GM19463 (cell line): ENCODE results near the gene XDH.

Source experiments
- ATAC-seq: cut with Tn5 transposase; IDR thresholded peaks from one replicate; pipeline ENCODE4 v1.9.1; 2021; ENCODE audit warnings: mild to moderate bottlenecking, moderate library complexity; ENCODE audit not compliant: unreplicated experiment

The XDH gene

DNA sequence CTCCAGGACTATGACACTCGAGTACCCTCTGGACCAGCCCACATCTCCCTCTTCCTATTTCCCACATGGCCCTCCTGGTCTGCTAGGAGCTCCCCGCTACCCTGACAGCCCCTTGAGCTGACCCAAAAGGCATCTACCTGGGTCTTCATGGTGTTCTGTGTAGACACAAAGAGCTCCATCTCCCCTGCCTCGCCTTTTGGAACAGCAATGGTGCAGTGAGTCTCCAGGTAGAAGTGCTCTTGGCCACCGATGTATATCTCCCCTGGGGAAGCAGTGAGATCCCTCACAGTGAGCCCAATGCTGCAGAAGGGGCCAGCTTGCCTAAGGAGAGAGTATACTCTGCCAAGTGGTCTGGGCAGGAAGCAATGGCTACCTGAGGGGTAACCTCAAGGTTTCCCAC is 47.8 kb downstream of the XDH start:
- no peak for ATAC-seq

DNA sequence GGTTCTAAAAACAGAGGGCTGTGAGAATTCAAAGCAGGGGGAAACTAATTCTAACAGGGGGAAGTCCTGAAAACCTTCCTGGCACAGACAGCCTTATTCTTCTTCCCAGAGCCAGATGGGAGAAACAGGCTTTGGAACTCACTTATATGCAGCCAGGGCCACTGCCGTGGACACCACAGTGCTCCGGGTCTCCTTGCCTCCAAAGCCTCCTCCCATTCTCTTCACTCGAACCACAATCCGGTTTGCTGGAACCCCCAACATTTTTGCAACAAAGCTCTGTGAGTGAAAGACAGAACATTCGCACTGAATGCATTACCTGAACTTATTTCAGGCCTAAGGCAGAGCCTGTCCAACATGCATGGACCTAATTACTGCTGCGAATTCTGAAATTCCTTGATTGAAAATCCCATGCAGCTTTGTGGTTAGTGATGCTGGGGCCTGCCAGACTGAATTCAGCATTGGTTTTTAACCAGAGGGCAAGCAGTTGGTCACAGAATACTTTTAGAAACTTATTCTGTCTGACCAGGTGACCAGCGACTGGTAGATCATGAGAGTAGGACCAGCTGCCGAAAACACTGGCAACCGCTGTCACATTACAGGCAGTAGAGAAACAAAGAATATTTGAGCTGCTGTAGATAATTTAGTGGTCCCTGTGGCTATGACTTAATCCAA is 48.6 kb downstream of the XDH start:
- ATAC-seq = no peak

DNA sequence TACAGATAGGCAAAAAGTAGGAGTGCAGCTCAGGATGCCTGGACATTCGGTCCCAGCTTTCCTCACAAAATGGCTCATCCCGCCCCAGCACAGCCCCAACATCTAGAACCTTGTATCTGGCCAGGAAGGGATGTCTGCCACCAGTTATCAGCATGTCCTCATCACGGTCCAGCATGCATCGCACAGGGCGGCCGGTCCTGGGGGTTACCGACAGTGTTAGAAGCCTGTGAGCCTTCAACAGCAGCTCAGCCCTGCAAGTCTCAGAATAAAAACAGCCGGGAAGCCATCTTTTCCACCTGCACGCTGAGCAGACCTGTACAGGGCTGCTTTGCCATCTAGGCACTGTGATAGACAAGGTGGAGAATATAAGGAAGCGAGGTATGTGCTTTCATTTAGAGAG is 49.2 kb downstream of the XDH start:
- no peak for ATAC-seq

- ATAC-seq = no peak
These were observed 50.4 kb downstream of the XDH start for GRCh38 chr2:31363956-31364750.

DNA sequence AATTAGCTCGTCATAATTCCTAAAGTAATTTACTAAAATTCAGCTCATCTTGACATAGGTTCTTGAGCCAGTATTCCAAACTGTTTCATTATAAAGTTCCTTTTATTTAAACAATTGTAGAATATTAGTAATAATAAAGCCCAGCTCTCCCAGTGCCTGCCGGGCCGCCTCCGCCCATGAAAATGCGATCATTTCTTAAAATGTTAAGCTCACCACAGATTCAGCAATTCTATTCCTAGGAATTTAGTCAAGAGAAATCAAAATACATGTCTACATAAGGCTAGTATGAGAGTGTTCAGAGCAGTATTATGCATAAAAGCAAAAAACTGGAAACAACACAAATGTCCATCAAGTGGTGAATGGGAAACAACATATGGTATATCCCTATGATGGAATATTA is 52.0 kb downstream of the XDH start:
- ATAC-seq = no peak

DNA sequence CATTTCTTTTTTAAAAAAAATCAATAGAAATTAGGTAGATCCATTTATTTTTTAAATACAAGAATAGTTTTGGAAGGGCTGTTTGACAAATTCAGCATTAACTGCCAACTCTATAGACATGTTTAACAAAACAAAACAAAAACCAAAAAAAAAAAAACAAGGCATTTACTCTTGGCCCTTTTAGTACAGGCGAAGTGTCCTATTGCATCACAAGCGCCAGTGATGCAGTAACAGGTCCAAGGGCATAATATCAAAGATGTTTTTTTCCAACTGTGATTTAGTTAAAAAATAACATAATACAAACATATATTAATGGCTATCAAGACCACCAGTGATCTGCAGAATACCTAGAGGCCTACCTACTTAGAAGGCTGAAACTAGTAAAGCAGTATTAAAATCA is 55.3 kb downstream of the XDH start:
- no peak for ATAC-seq

- ATAC-seq = no peak
These were observed 59.7 kb downstream of the XDH start for GRCh38 chr2:31354837-31355236.

DNA sequence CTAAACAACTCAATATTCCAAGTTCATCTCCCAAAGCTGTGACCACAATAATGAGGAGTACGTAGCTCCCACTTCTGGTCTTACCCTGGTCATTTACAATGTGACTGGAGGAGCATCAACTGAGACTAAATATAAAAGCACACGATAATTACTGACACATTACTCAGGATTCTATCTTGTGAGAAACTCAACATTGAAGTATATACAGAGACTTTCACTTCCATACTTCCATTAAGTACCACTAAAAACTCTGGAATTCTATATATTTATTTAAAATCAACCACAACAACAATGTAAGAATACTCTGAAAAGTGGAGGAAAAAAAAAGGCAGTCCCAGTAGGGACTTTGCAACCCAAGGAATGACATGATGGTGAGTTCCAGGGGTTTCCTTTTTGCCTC is 61.4 kb downstream of the XDH start:
- no peak for ATAC-seq

DNA sequence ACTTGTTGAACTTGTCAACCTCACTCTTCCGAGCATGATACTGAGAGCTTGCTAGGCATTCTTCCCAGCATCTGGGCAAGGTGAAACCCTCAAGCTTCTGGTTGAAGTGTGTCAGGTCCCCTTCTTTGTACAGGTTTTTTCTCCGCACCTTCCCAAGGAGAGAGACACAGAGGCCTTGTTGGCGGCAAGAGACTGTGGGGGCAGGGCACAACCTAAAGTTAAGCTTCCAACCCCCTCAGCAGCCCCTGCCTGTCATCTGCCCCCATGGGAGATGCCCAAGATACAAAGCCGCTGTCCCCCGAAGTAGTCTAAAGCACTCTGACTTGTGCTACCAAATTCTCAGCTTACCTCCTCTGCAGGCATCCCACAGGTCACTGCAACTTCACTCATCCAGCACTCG is 64.9 kb downstream of the XDH start:
- no peak for ATAC-seq

DNA sequence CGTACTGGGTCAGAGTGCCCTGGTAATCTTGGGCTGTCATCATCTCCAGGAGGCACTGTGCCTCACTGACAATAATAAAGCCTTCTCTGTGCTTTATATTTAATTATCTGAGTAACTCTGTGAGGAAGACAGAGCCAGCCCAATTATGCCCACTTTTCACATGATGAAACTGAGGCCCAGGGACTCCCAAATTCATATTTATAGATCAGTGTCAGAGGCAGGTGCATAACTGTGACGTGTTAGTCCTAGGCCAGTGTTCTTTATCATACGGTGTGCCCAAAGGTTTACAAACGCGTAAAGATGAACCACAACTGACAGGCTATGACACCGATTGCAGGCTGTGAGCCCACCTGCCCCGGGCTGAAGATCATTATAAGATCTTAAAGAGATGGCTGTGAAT is 65.4 kb downstream of the XDH start:
- no peak for ATAC-seq

DNA sequence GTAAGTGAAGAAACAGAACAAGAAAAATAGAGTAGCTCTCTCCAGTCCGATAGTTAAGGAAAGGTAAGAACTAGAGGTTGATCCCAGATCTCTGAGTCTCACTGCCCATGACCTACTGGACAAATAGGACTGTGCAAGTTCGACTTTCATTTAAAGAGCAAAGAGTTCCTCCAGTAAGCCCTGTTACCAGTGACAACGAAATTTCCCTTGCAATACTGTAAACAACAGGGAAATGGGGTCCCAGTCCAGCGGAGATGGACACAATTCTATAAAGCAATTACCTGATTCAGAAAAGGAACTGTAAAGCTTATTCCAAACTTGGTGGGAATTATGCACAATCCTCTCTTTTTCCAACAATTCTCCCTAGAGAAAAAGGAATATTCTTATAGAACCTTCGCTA is 65.9 kb downstream of the XDH start:
- no peak for ATAC-seq

DNA sequence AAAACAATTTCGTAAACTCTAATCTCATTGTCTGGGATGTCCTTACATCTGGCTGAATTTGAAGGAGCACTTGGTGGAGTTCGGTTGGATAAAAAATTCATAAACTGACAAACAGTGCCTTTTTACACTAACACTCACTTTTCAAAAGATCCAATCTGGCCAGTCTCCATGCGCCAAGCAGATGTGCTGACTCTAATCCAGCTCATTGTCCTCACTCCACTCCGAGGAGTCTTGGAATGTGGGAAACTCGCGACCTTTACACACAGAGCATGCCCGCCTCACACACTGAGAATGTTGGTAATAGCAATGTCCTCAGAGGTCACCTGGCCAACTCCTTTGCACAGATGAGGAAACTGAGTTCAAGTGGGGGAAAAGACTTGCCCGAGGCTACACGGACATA is 66.8 kb downstream of the XDH start:
- ATAC-seq = no peak

GRCh38 chr2:31347319-31347718 is 67.2 kb downstream of the XDH start:
- ATAC-seq = no peak

DNA sequence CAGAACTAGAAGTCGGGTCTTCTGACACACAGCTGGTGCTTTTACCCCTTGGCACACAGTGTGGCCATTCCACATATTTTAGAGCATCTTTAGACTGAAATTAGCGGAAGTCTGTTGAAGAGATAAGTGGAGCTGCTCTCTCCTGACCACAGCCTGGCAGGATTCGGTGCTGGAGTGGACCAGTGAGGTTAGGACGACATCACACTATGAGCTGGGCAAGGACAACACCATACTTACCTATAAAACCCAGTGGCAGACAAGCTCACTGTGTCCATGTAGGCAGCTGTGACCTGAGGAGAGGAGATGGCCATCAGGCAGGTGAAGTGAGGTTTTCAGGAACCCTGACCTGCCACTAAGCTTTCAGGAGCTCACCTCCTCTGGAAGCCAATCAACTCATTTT is 70.1 kb downstream of the XDH start:
- no peak for ATAC-seq

DNA sequence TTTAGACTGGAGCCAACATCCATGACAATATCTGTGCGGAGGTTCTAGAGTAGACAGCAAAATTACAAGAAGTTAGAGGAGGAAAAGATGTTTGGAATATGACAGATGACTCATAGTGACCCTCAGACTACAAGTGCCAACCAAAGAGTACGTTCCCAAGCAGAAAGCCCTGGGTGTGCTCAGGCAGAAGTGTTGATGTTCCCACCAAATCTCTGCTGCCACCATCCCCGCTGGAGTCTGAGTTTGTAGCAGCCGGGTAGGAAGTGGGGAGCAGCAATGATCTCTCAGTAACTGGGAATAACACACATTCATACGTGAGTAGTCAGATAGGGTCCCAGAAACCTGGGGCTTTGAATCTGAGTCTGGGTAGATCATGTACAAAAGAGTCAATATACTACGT is 73.2 kb downstream of the XDH start:
- no peak for ATAC-seq

GRCh38 chr2:31339696-31340095 is 74.8 kb downstream of the XDH start:
- no peak for ATAC-seq

- no peak for ATAC-seq
These were observed 76.7 kb downstream of the XDH start for GRCh38 chr2:31337860-31338259.

GRCh38 chr2:31337197-31337596 is 77.3 kb downstream of the XDH start:
- ATAC-seq = no peak

DNA sequence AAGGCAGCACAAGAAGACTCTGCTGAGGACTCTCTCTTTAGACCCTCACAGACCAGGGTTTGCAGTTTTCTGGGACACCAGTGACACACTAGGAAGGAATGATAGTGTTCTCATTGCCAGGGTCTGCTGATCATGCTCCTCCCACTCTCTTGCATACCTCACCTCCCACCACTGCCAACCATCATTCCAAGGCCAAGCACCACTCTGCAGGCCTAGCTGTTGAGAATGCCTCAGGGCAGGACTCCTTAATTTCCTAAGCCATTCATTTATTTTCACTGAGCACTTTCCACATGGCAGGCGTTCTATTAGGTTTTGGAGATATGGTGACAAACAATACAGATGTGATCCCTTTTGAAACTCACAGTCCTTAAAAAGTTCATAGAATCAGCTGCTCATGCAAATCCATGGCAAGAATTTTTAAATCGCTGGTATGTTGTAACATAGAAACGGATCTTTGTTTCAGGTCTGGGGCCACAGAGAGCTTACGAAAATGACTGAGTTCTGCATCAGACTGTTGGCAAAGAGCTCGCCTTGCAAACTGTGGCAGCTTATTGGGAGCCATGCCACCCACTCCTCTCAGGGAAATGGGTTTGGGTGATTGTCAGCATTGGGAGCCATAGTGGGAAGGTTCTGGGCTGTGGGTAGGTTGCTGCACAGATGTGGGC is 78.5 kb downstream of the XDH start:
- no peak for ATAC-seq

DNA sequence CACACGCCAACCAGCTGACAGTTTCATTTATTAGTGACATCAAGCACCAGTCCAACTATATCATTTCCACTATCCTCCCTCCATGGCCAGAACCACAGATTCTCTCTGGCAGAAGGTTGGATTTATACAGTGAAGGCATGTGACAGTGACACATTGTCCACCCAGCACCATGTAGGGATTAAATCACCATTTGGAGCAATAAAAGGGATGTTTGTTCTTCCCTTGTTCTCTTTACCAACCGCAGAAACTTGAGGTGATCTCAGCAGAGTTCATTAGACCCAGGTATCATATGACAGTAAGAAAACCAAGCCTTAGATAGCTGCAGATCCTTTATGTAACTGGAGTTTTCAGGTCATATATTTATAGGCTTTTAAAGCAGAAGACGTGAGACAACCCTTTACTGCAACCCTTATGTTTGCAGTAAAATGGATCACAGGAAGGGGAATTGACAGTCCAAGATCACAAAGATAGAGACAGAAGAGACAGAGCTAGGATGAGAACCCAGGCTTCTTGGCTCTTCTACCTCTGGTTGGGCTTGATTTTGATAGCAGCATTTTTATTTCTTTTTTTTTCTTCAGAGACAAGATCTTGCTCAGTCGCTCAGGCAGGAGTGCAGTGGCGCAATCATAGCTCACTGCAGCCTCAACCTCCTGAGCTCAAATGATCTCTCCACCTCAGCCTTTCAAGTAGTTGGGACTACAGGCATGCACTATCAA is 80.1 kb downstream of the XDH start:
- no peak for ATAC-seq

DNA sequence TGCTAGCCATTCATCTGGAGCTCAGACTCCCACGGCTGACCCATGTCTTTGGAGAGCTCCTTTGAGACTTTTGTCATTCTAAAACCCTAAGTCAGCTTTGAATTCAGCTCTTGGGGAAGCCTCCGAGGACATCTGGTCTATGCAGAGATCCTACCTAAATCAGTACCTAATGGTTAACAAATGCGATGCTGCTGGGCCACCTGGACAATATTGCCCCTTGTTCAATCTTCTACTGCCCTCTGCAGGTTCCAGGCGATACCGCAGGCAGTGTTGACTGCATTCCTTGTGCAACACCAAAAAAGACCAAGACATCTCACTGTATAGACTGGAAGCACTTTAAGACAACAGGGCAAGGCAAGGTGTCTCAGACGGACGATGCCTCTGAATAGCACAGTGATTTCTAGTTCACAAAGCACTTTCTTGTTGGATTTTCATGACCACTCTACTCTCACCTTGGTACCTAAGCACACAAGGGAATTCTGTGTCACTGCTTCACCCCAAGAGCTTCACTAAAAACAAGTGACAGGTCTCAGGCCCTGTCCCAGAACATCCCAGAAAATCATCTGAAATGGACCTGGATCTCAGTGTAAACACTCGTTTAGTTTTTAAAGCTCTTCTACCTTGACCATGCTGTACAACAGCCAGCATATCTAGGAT is 80.9 kb downstream of the XDH start:
- ATAC-seq = peak; percentile 85
